Measurements from ENCODE around the gene CRYGN. TPM values are rescaled to one million over a fixed set of nuclear protein-coding genes. Genes with fewer than 3 reads are reported as not detected.

CRYGN gene
- not detected for total RNA-seq

- DNase-seq (ENCODE audit: low spot score in 2 of 2), result peak; percentile 62 to 69
- Histone ChIP-seq H3K27ac (no peak within 1 kb of the TSS), H3K36me3 (no peaks in the 10 kb centered on the region), H3K4me1 (peaks cover 21% of the 10 kb centered on the region), H3K9me3 (no peaks in the 10 kb centered on the region), H3K4me3 (peak within 1 kb of the TSS; percentile 37), H3K27me3 (peaks cover 18% of the 10 kb centered on the region)
- 14% methylated on average over 42 of the region's 51 CpGs for WGBS
- TF ChIP-seq POLR2AphosphoS5 (IDR thresholded peaks at IDR 0.05) (no peak), EP300 (IDR thresholded peaks at IDR 0.05) (no peak), CTCF (IDR thresholded peaks at IDR 0.05) (no peak), POLR2A (IDR thresholded peaks at IDR 0.05) (no peak)
These were observed at the start of gene CRYGN for GRCh38 chr7:151439855-151440798. CRYGN (minus strand) TSS chr7:151440141; CDS start chr7:151439917, 224 bp downstream.

- 73% methylated on average over 2 of the region's 2 CpGs for WGBS
- no peaks in the 10 kb centered on the region for H3K9me3 ChIP-seq
- peaks cover 23% of the 10 kb centered on the region for H3K4me1 ChIP-seq
- TF ChIP-seq POLR2A (IDR thresholded peaks at IDR 0.05), result no peak
- TF ChIP-seq POLR2AphosphoS5 (IDR thresholded peaks at IDR 0.05), result no peak
- TF ChIP-seq EP300 (IDR thresholded peaks at IDR 0.05), result no peak
- TF ChIP-seq CTCF (IDR thresholded peaks at IDR 0.05), result no peak
- no peak overlapping the region for H3K4me3 ChIP-seq
- no peak overlapping the region for H3K27ac ChIP-seq
- DNase-seq (ENCODE audit: low spot score in 2 of 2), result no peak
- no peaks in the 10 kb centered on the region for H3K27me3 ChIP-seq
- peaks cover 22% of the 10 kb centered on the region for H3K36me3 ChIP-seq
These were observed 49.6 kb upstream of the CRYGN start for GRCh38 chr7:151489498-151489897.

- H3K27ac ChIP-seq, result no peak overlapping the region
- TF ChIP-seq CTCF (IDR thresholded peaks at IDR 0.05) (no peak), EP300 (IDR thresholded peaks at IDR 0.05) (no peak), POLR2A (IDR thresholded peaks at IDR 0.05) (no peak), POLR2AphosphoS5 (IDR thresholded peaks at IDR 0.05) (no peak)
- H3K27me3 ChIP-seq, result no peaks in the 10 kb centered on the region
- peaks cover 16% of the 10 kb centered on the region for H3K4me1 ChIP-seq
- peaks cover 30% of the 10 kb centered on the region for H3K36me3 ChIP-seq
- H3K9me3 ChIP-seq, result no peaks in the 10 kb centered on the region
- H3K4me3 ChIP-seq, result no peak overlapping the region
- DNase-seq (ENCODE audit: low spot score in 2 of 2), result no peak
These were observed 48.2 kb upstream of the CRYGN start for GRCh38 chr7:151488096-151488495.

GRCh38 chr7:151487228-151487627 is 47.3 kb upstream of the CRYGN start:
- H3K4me1 ChIP-seq, result peaks cover 16% of the 10 kb centered on the region
- no peak for DNase-seq (ENCODE audit: low spot score in 2 of 2)
- H3K4me3 ChIP-seq, result no peak overlapping the region
- no peaks in the 10 kb centered on the region for H3K27me3 ChIP-seq
- TF ChIP-seq POLR2AphosphoS5 (IDR thresholded peaks at IDR 0.05), result no peak
- TF ChIP-seq CTCF (IDR thresholded peaks at IDR 0.05), result no peak
- TF ChIP-seq EP300 (IDR thresholded peaks at IDR 0.05), result no peak
- TF ChIP-seq POLR2A (IDR thresholded peaks at IDR 0.05), result no peak
- H3K9me3 ChIP-seq, result no peaks in the 10 kb centered on the region
- WGBS, result 91% methylated on average over 2 of the region's 2 CpGs
- H3K36me3 ChIP-seq, result peaks cover 37% of the 10 kb centered on the region
- H3K27ac ChIP-seq, result no peak overlapping the region

- no peak for TF ChIP-seq CTCF (IDR thresholded peaks at IDR 0.05)
- TF ChIP-seq POLR2A (IDR thresholded peaks at IDR 0.05), result no peak
- TF ChIP-seq POLR2AphosphoS5 (IDR thresholded peaks at IDR 0.05), result no peak
- TF ChIP-seq EP300 (IDR thresholded peaks at IDR 0.05), result no peak
- H3K27ac ChIP-seq, result no peak overlapping the region
- H3K4me1 ChIP-seq, result peaks cover 16% of the 10 kb centered on the region
- no peak overlapping the region for H3K4me3 ChIP-seq
- no peaks in the 10 kb centered on the region for H3K27me3 ChIP-seq
- peaks cover 44% of the 10 kb centered on the region for H3K36me3 ChIP-seq
- no peaks in the 10 kb centered on the region for H3K9me3 ChIP-seq
- WGBS, result 98% methylated on average over 3 of the region's 3 CpGs
- no peak for DNase-seq (ENCODE audit: low spot score in 2 of 2)
These were observed 46.1 kb upstream of the CRYGN start for GRCh38 chr7:151486074-151486473.
